Measurements from ENCODE around the gene HOXC5. TPM values are rescaled to one million over a fixed set of nuclear protein-coding genes. Genes with fewer than 3 reads are reported as not detected.

HOXC5 gene
- total RNA-seq, 3 donors from 2014 or later = not detected

- ATAC-seq (no peak), DNase-seq (no peak)
- H3K36me3 ChIP-seq (ENCODE audit: low read depth) = no peaks in the 10 kb centered on the region
- H3K9me3 ChIP-seq = no peaks in the 10 kb centered on the region
- H3K4me1 ChIP-seq (ENCODE audit: low read depth) = peaks cover 4% of the 10 kb centered on the region
- no peak overlapping the region for H3K4me3 ChIP-seq
- intact Hi-C loops (cut with DNase I, micrococcal nuclease) = no loop called here
- TF ChIP-seq CTCF (IDR thresholded peaks at IDR 0.05) = no peak
Observed at GRCh38 chr12:54056110-54056509, 23.3 kb downstream of the HOXC5 start.

GRCh38 chr12:54058128-54058768 lies 25.4 kb downstream of the HOXC5 start:
- DNase-seq (no peak), ATAC-seq (no peak)
- intact Hi-C loops (cut with DNase I, micrococcal nuclease) = no loop called here
- Histone ChIP-seq H3K36me3 (ENCODE audit: low read depth) (no peaks in the 10 kb centered on the region), H3K4me3 (no peak overlapping the region), H3K9me3 (no peaks in the 10 kb centered on the region), H3K4me1 (ENCODE audit: low read depth) (peaks cover 4% of the 10 kb centered on the region)
- no peak for TF ChIP-seq CTCF (IDR thresholded peaks at IDR 0.05)

- TF ChIP-seq CTCF (IDR thresholded peaks at IDR 0.05) = no peak
- Histone ChIP-seq H3K36me3 (ENCODE audit: low read depth) (no peaks in the 10 kb centered on the region), H3K4me3 (no peak overlapping the region), H3K4me1 (ENCODE audit: low read depth) (no peaks in the 10 kb centered on the region), H3K9me3 (no peaks in the 10 kb centered on the region)
- intact Hi-C loops (cut with DNase I, micrococcal nuclease) = no loop called here
- DNase-seq (no peak), ATAC-seq (no peak)
Observed at GRCh38 chr12:54059668-54060067, 26.8 kb downstream of the HOXC5 start.

- H3K4me1 ChIP-seq (ENCODE audit: low read depth) = no peaks in the 10 kb centered on the region
- no peaks in the 10 kb centered on the region for H3K9me3 ChIP-seq
- H3K36me3 ChIP-seq (ENCODE audit: low read depth) = no peaks in the 10 kb centered on the region
- DNase-seq (no peak), ATAC-seq (no peak)
- no peak for TF ChIP-seq CTCF (IDR thresholded peaks at IDR 0.05)
- H3K4me3 ChIP-seq = no peak overlapping the region
- intact Hi-C loops (cut with DNase I, micrococcal nuclease) = no loop called here
Observed at GRCh38 chr12:54060174-54060974, 27.5 kb downstream of the HOXC5 start.

- DNase-seq = no peak
- no peaks in the 10 kb centered on the region for H3K4me1 ChIP-seq (ENCODE audit: low read depth)
- no peak for ATAC-seq
Observed at GRCh38 chr12:54060975-54061778, 28.3 kb downstream of the HOXC5 start.

More at GRCh38 chr12:54060975-54061778, 28.3 kb downstream of the HOXC5 start:
- no peak for TF ChIP-seq CTCF (IDR thresholded peaks at IDR 0.05)
- H3K4me3 ChIP-seq = no peak overlapping the region
- no peaks in the 10 kb centered on the region for H3K36me3 ChIP-seq (ENCODE audit: low read depth)
- intact Hi-C loops (cut with DNase I, micrococcal nuclease) = no loop called here
- H3K9me3 ChIP-seq = no peaks in the 10 kb centered on the region

Data from mucosa of descending colon (tissue), 3 donors.